Memory B cell (primary cell): ENCODE measurements around the gene TMEM161A.
"Not testable (repeated sequence)": the region's sequence is repeated elsewhere in the genome, so short reads cannot be mapped to it uniquely, and the experiment has no call there.

ENCODE experiments used
- ATAC-seq: fragments of 150-1000 bp; cut with Tn5 transposase; 2 replicates; pipeline ENCODE4 v1.10.0; 2021; ENCODE audit warnings: low read depth, mild to moderate bottlenecking, moderate library complexity
- DNase-seq, 2 donors: peaks; one replicate each; pipeline ENCODE4 v3.0.0; 2022; ENCODE audit warnings: low spot score in 2 of 2
- H3K27ac Mint-ChIP-seq: one replicate; pipeline ENCODE4 v1.8.0; 2022; ENCODE audit warnings: mild to moderate bottlenecking, moderate library complexity, mixed read lengths
- H3K27me3 Mint-ChIP-seq: one replicate; pipeline ENCODE4 v1.8.0; 2022; ENCODE audit warnings: mixed read lengths
- H3K36me3 Mint-ChIP-seq: one replicate; pipeline ENCODE4 v1.8.0; 2022; ENCODE audit warnings: mild to moderate bottlenecking, mixed read lengths
- H3K4me1 Mint-ChIP-seq: one replicate; pipeline ENCODE4 v1.8.0; 2022; ENCODE audit warnings: mixed read lengths
- H3K4me3 Mint-ChIP-seq: one replicate; pipeline ENCODE4 v1.8.0; 2022; ENCODE audit warnings: mild to moderate bottlenecking, moderate library complexity, mixed read lengths
- H3K9me3 Mint-ChIP-seq: one replicate; pipeline ENCODE4 v1.8.0; 2022; ENCODE audit warnings: mixed read lengths

The TMEM161A gene

GRCh38 chr19:19145684-19146608, 7.7 kb upstream of the TMEM161A start:
- peak; percentile 93 to 98 for DNase-seq
- peaks cover 8% of the 10 kb centered on the region for H3K36me3 Mint-ChIP-seq

GRCh38 chr19:19145281-19145680, 7.0 kb upstream of the TMEM161A start:
- Mint-ChIP-seq H3K4me1 (peaks cover 5% of the 10 kb centered on the region), H3K36me3 (peaks cover 8% of the 10 kb centered on the region), H3K4me3 (no peak overlapping the region), H3K27me3 (no peaks in the 10 kb centered on the region), H3K9me3 (no peaks in the 10 kb centered on the region), H3K27ac (no peak overlapping the region)
- DNase-seq = no peak
- ATAC-seq = no peak

More at GRCh38 chr19:19145684-19146608, 7.7 kb upstream of the TMEM161A start:
- Mint-ChIP-seq H3K4me3 (peak overlapping the region; percentile 5), H3K27ac (no peak overlapping the region), H3K9me3 (no peaks in the 10 kb centered on the region), H3K4me1 (peaks cover 9% of the 10 kb centered on the region), H3K27me3 (no peaks in the 10 kb centered on the region)
- ATAC-seq = peak; percentile 89

GRCh38 chr19:19142347-19142746, 4.1 kb upstream of the TMEM161A start:
- H3K4me3 Mint-ChIP-seq = no peak overlapping the region
- no peaks in the 10 kb centered on the region for H3K27me3 Mint-ChIP-seq
- peaks cover 1% of the 10 kb centered on the region for H3K36me3 Mint-ChIP-seq
- no peak for ATAC-seq
- H3K27ac Mint-ChIP-seq = no peak overlapping the region
- peaks cover 14% of the 10 kb centered on the region for H3K4me1 Mint-ChIP-seq
- no peaks in the 10 kb centered on the region for H3K9me3 Mint-ChIP-seq
- DNase-seq = no peak

- ATAC-seq (no peak), DNase-seq (no peak)
- no peaks in the 10 kb centered on the region for H3K36me3 Mint-ChIP-seq
- no peak overlapping the region for H3K4me3 Mint-ChIP-seq
- H3K27ac Mint-ChIP-seq = no peak overlapping the region
- no peaks in the 10 kb centered on the region for H3K9me3 Mint-ChIP-seq
- H3K4me1 Mint-ChIP-seq = peaks cover 19% of the 10 kb centered on the region
- no peaks in the 10 kb centered on the region for H3K27me3 Mint-ChIP-seq
Observed at GRCh38 chr19:19140476-19140875, 2.2 kb upstream of the TMEM161A start.

GRCh38 chr19:19139876-19140229, 1.6 kb upstream of the TMEM161A start:
- no peaks in the 10 kb centered on the region for H3K27me3 Mint-ChIP-seq
- no peaks in the 10 kb centered on the region for H3K36me3 Mint-ChIP-seq
- ATAC-seq = no peak
- H3K4me1 Mint-ChIP-seq = peaks cover 21% of the 10 kb centered on the region
- H3K27ac Mint-ChIP-seq = no peak overlapping the region
- no peak overlapping the region for H3K4me3 Mint-ChIP-seq
- H3K9me3 Mint-ChIP-seq = no peaks in the 10 kb centered on the region
- no peak for DNase-seq

GRCh38 chr19:19137556-19138108, 646 bp downstream of the TMEM161A start:
- H3K36me3 Mint-ChIP-seq = peaks cover 2% of the 10 kb centered on the region
- H3K4me3 Mint-ChIP-seq = peak overlapping the region; percentile 97
- H3K9me3 Mint-ChIP-seq = no peaks in the 10 kb centered on the region
- H3K27ac Mint-ChIP-seq = peak overlapping the region; percentile 76
- H3K4me1 Mint-ChIP-seq = peaks cover 21% of the 10 kb centered on the region
- DNase-seq (no peak), ATAC-seq (no peak)
- no peaks in the 10 kb centered on the region for H3K27me3 Mint-ChIP-seq

GRCh38 chr19:19135713-19136112, 2.6 kb downstream of the TMEM161A start:
- H3K27me3 Mint-ChIP-seq, H3K27ac Mint-ChIP-seq, H3K9me3 Mint-ChIP-seq, H3K4me3 Mint-ChIP-seq, DNase-seq, H3K36me3 Mint-ChIP-seq, ATAC-seq: not testable (repeated sequence)
- peaks cover 21% of the 10 kb centered on the region for H3K4me1 Mint-ChIP-seq

- H3K36me3 Mint-ChIP-seq = peaks cover 6% of the 10 kb centered on the region
- no peaks in the 10 kb centered on the region for H3K27me3 Mint-ChIP-seq
- peak overlapping the region; percentile 46 for H3K4me3 Mint-ChIP-seq
- no peak overlapping the region for H3K27ac Mint-ChIP-seq
- H3K4me1 Mint-ChIP-seq = peaks cover 19% of the 10 kb centered on the region
- H3K9me3 Mint-ChIP-seq = peaks cover 2% of the 10 kb centered on the region
- ATAC-seq (peak; percentile 31), DNase-seq (peak; percentile 49 to 59)
Observed at GRCh38 chr19:19134687-19135158, 3.6 kb downstream of the TMEM161A start.

- peaks cover 19% of the 10 kb centered on the region for H3K4me1 Mint-ChIP-seq
- no peak overlapping the region for H3K4me3 Mint-ChIP-seq
- no peaks in the 10 kb centered on the region for H3K27me3 Mint-ChIP-seq
- peaks cover 2% of the 10 kb centered on the region for H3K9me3 Mint-ChIP-seq
- peaks cover 6% of the 10 kb centered on the region for H3K36me3 Mint-ChIP-seq
- ATAC-seq (no peak), DNase-seq (no peak)
- H3K27ac Mint-ChIP-seq = no peak overlapping the region
Observed at GRCh38 chr19:19133985-19134384, 4.3 kb downstream of the TMEM161A start.

- ATAC-seq = no peak
- Mint-ChIP-seq H3K4me3 (no peak overlapping the region), H3K27me3 (no peaks in the 10 kb centered on the region), H3K9me3 (peaks cover 2% of the 10 kb centered on the region), H3K36me3 (peaks cover 6% of the 10 kb centered on the region), H3K27ac (no peak overlapping the region), H3K4me1 (peaks cover 14% of the 10 kb centered on the region)
- DNase-seq = no peak
Observed at GRCh38 chr19:19132912-19133311, 5.4 kb downstream of the TMEM161A start.

GRCh38 chr19:19131989-19132388, 6.3 kb downstream of the TMEM161A start:
- Mint-ChIP-seq H3K27me3 (no peaks in the 10 kb centered on the region), H3K36me3 (peaks cover 7% of the 10 kb centered on the region), H3K4me1 (peaks cover 6% of the 10 kb centered on the region), H3K9me3 (peaks cover 2% of the 10 kb centered on the region), H3K27ac (no peak overlapping the region), H3K4me3 (no peak overlapping the region)
- no peak for ATAC-seq
- no peak for DNase-seq

GRCh38 chr19:19126102-19126501, 12.2 kb downstream of the TMEM161A start:
- Mint-ChIP-seq H3K4me1 (no peaks in the 10 kb centered on the region), H3K27ac (no peak overlapping the region), H3K4me3 (no peak overlapping the region), H3K9me3 (peaks cover 7% of the 10 kb centered on the region), H3K27me3 (no peaks in the 10 kb centered on the region), H3K36me3 (peaks cover 21% of the 10 kb centered on the region)
- no peak for ATAC-seq
- no peak for DNase-seq

GRCh38 chr19:19123386-19123785, 14.9 kb downstream of the TMEM161A start:
- H3K27ac Mint-ChIP-seq = no peak overlapping the region
- no peak overlapping the region for H3K4me3 Mint-ChIP-seq
- DNase-seq (no peak), ATAC-seq (no peak)
- H3K9me3 Mint-ChIP-seq = peaks cover 7% of the 10 kb centered on the region
- H3K36me3 Mint-ChIP-seq = peaks cover 28% of the 10 kb centered on the region
- no peaks in the 10 kb centered on the region for H3K4me1 Mint-ChIP-seq
- no peaks in the 10 kb centered on the region for H3K27me3 Mint-ChIP-seq

- H3K4me3 Mint-ChIP-seq = no peak overlapping the region
- ATAC-seq = no peak
- peaks cover 28% of the 10 kb centered on the region for H3K36me3 Mint-ChIP-seq
- no peaks in the 10 kb centered on the region for H3K27me3 Mint-ChIP-seq
- no peaks in the 10 kb centered on the region for H3K4me1 Mint-ChIP-seq
- H3K27ac Mint-ChIP-seq = no peak overlapping the region
- no peak for DNase-seq
- H3K9me3 Mint-ChIP-seq = peaks cover 7% of the 10 kb centered on the region
Observed at GRCh38 chr19:19122902-19123301, 15.4 kb downstream of the TMEM161A start.
